Activated T-cell treated with anti-CD3 and anti-CD28 coated beads for 1 hour (primary cell): ENCODE measurements around the gene OXGR1.
"Not testable (repeated sequence)": the region's sequence is repeated elsewhere in the genome, so short reads cannot be mapped to it uniquely, and the experiment has no call there.

ENCODE experiments used
- DNase-seq: peaks from one replicate; pipeline ENCODE4 v3.0.0-alpha.2; 2020; ENCODE audit warnings: low read depth

The OXGR1 gene

GRCh38 chr13:97005625-97006262 lies 11.5 kb upstream of the OXGR1 start:
- DNase-seq = no peak

DNA sequence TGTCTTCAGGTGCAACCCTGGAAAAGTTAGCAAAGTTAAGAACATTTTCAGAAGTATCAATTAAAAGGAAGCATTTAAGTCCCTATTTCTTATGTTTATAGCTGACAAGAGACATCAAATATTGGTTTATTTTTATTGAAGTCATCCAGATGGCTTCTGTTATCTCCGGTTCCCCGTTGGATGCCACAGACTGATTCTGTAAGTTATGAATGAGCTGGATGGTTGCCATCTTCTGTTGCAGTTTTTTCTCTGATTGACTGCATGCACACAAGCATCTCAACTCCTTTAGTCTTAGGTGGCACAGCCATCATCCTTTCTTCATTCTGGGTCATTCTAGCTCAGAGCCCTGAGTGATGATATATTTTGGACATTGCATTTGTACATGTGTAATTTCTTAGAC lies 10.6 kb upstream of the OXGR1 start:
- DNase-seq = no peak

DNA sequence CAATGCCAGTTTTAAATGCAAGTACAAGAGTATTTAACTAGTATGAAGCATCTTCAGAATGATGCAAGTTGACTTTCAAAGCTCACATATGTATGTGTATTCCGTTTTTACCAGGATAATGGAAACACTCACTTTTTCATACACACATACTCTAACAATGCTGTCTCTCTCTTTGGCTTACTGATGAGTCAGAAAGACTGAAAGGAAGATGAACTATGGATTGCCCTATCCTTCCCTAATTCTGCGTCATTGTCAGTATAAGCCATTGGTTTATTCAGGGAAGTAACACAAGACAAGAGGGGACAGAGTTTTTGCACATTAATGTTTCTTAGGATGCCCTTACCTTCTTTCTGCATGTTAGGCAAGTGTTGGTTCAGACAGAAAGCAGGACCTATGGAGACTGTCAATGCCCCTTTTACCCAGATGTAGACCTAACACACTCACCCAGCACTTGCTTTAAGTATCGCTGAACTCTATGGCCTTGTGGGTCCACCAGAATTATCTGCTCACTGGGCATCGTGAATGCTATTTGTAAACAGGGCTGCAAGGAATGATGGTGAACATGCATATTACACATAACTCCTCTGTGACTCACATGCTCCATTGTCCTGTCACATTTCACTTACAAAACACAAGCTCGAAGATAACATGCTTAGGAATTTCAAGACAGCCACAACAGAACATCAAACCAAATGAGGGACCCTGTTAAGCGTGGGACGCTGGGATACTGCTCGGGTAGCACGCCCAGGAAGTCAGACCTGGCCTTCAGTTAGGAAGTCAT lies 10.0 kb upstream of the OXGR1 start:
- DNase-seq = no peak

- no peak for DNase-seq
These were observed 8.8 kb upstream of the OXGR1 start for GRCh38 chr13:97003071-97003470.

- no peak for DNase-seq
These were observed 8.3 kb upstream of the OXGR1 start for GRCh38 chr13:97002581-97002980.

GRCh38 chr13:97001636-97002035 lies 7.4 kb upstream of the OXGR1 start:
- no peak for DNase-seq

DNA sequence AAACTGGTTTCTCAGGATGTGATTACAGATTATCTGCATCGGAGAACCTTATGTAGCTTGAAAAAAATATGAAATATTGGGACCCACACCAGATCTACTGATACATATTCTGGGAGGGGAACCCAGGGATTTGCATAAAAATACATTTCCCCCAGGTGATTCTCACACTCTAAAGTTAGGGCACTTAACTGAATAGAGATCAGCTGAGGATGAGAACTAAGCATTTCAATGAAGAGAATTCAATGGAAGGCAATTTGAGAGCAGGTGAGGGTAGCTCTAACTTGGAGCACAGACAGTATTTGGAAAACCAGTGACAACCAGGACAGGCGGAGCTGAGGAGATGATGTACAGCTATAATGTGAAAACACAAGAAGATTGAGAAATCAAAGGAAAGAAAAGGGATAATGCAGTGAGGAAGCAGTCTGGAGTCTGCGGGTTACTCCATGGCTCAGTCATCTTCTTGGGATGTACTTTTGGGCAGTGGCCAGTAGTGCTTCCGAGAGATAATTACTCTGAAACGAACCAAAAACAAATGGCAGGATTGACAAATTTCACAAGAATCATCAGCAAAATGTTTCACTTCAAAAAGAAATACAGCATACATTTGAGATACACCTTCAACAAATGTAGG lies 6.1 kb upstream of the OXGR1 start:
- DNase-seq = no peak

GRCh38 chr13:96999091-96999490 lies 4.8 kb upstream of the OXGR1 start:
- no peak for DNase-seq

- DNase-seq = no peak
These were observed 3.8 kb upstream of the OXGR1 start for GRCh38 chr13:96998051-96998450.

- no peak for DNase-seq
These were observed 2.6 kb upstream of the OXGR1 start for GRCh38 chr13:96996886-96997285.

GRCh38 chr13:96996107-96996506 lies 1.8 kb upstream of the OXGR1 start:
- DNase-seq = no peak

- DNase-seq = no peak
These were observed 575 bp upstream of the OXGR1 start for GRCh38 chr13:96994858-96995243.

GRCh38 chr13:96993634-96994016 lies 651 bp downstream of the OXGR1 start:
- DNase-seq = no peak

DNA sequence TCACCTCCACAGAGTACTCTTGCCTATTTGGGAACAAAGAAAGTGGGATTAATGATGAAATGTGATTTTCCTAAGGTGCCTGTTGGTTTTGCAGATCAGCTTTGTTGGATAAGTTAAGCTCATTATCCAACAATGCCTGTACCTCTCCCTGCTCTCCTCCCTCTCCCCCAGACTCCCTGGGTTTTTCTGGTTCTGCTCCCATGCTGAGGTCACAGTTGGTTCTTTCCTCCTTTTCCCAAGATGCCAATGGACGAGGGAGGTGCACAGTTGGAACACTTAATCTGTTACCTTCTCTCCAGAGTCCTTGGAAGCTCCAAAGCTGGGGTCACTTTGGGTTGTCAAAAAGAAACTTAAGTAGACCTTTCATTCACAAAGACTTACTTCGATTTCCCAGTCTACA lies 1.6 kb downstream of the OXGR1 start:
- no peak for DNase-seq

- no peak for DNase-seq
These were observed 3.2 kb downstream of the OXGR1 start for GRCh38 chr13:96991072-96991471.

GRCh38 chr13:96988441-96988840 lies 5.8 kb downstream of the OXGR1 start:
- no peak for DNase-seq

DNA sequence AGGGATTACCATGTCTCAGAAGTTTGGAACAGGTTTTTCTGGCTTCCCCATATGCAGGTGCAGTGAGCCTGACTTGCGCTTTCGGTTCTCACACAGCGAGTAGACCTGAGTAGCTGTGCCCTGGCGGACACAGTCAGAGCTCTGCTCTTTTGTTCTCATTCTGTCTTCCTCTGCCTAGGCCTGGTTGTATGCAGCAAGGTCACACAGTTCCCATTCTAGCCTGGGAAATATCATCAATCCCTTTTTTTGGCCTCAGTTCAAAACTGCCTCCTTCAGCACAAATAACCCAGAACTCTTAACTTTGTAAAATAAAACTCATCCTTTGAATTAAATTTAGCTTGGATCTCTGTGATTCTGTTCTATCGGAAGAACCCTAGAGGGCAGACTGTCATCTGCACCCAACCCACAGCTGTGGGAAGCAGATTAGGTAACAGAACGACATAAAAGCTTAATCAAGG lies 10.2 kb downstream of the OXGR1 start:
- DNase-seq = no peak

GRCh38 chr13:96982672-96983071 lies 11.6 kb downstream of the OXGR1 start:
- no peak for DNase-seq

- not testable (repeated sequence) for DNase-seq
These were observed 14.4 kb downstream of the OXGR1 start for GRCh38 chr13:96979861-96980260.

- DNase-seq = no peak
These were observed 26.2 kb downstream of the OXGR1 start for GRCh38 chr13:96968027-96968426.

- DNase-seq = no peak
These were observed 27.0 kb downstream of the OXGR1 start for GRCh38 chr13:96967248-96967745.

DNA sequence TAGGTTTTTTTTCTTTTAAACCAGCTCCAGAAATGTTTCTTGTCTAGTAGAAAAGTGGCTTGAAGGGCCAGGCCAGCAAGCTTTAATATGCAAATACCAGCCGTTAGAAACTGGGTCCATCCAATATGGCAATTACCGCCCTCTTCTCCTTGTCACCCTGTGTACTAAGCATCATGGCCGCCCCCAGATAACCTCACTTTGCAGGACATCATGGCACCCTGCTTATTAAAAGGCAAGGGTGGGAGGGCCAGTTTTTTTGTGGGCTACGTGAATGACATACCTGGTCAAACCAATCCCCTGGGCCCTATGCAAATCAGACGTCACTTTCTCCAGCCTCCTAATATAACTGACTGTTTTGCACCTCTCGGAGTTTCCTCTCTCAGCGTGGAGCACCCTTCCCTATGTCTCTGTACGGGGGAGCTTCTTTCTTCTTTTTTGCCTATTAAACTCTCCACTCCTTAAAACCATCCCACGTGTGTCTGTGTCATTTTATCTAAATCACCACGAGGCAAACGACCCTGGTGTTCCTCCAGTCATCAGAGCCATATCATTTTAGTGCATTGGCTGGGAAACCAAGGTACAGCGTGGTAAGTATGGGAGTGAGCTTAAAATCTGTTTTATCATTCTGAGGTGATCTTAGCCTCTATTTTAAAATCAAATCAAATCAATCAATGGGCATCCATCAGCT lies 27.7 kb downstream of the OXGR1 start:
- DNase-seq = no peak
